ENCODE results near the gene HABP2. TPM values are rescaled to one million over a fixed set of nuclear protein-coding genes. Genes with fewer than 3 reads are reported as not detected.
A peak's percentile ranks its signal among the peaks of the same experiment; 100 is the strongest.

Gene HABP2
- total RNA-seq, 3 donors from 2014 or later, result not detected

- no peak overlapping the region for H3K4me3 ChIP-seq
- intact Hi-C loops (cut with DNase I, micrococcal nuclease), result no loop called here
- H3K4me1 ChIP-seq (ENCODE audit: low read depth), result no peaks in the 10 kb centered on the region
- DNase-seq, result no peak
- ATAC-seq, result no peak
- no peaks in the 10 kb centered on the region for H3K9me3 ChIP-seq
- no peak for TF ChIP-seq CTCF (IDR thresholded peaks at IDR 0.05)
- no peaks in the 10 kb centered on the region for H3K36me3 ChIP-seq (ENCODE audit: low read depth)
These were observed 19.1 kb upstream of the HABP2 start for GRCh38 chr10:113533801-113534200.

- Histone ChIP-seq H3K9me3 (no peaks in the 10 kb centered on the region), H3K36me3 (ENCODE audit: low read depth) (no peaks in the 10 kb centered on the region), H3K4me3 (no peak overlapping the region), H3K4me1 (ENCODE audit: low read depth) (no peaks in the 10 kb centered on the region)
- ATAC-seq (no peak), DNase-seq (no peak)
- intact Hi-C loops (cut with DNase I, micrococcal nuclease), result no loop called here
- TF ChIP-seq CTCF (IDR thresholded peaks at IDR 0.05), result no peak
These were observed 18.4 kb upstream of the HABP2 start for GRCh38 chr10:113534423-113534822.

- intact Hi-C loops (cut with DNase I, micrococcal nuclease), result no loop called here
- H3K4me1 ChIP-seq (ENCODE audit: low read depth), result no peaks in the 10 kb centered on the region
- H3K9me3 ChIP-seq, result no peaks in the 10 kb centered on the region
- no peak overlapping the region for H3K4me3 ChIP-seq
- no peaks in the 10 kb centered on the region for H3K36me3 ChIP-seq (ENCODE audit: low read depth)
- DNase-seq (no peak), ATAC-seq (no peak)
- TF ChIP-seq CTCF (IDR thresholded peaks at IDR 0.05), result no peak
These were observed 15.2 kb upstream of the HABP2 start for GRCh38 chr10:113537672-113538071.

- H3K4me3 ChIP-seq, result no peak overlapping the region
- DNase-seq (no peak), ATAC-seq (no peak)
- intact Hi-C loops (cut with DNase I, micrococcal nuclease), result no loop called here
- H3K9me3 ChIP-seq, result no peaks in the 10 kb centered on the region
- TF ChIP-seq CTCF (IDR thresholded peaks at IDR 0.05), result no peak
- H3K36me3 ChIP-seq (ENCODE audit: low read depth), result no peaks in the 10 kb centered on the region
- H3K4me1 ChIP-seq (ENCODE audit: low read depth), result no peaks in the 10 kb centered on the region
These were observed 14.7 kb upstream of the HABP2 start for GRCh38 chr10:113538151-113538550.

- Histone ChIP-seq H3K9me3 (no peaks in the 10 kb centered on the region), H3K4me3 (no peak overlapping the region), H3K4me1 (ENCODE audit: low read depth) (no peaks in the 10 kb centered on the region), H3K36me3 (ENCODE audit: low read depth) (no peaks in the 10 kb centered on the region)
- DNase-seq, result peak in 1 of 3 donors; percentile 19
- TF ChIP-seq CTCF (IDR thresholded peaks at IDR 0.05), result no peak
- intact Hi-C loops (cut with DNase I, micrococcal nuclease), result no loop called here
- no peak for ATAC-seq
These were observed 13.1 kb upstream of the HABP2 start for GRCh38 chr10:113539789-113540188.

- no peak for DNase-seq
- intact Hi-C loops (cut with DNase I, micrococcal nuclease), result no loop called here
- H3K4me3 ChIP-seq, result no peak overlapping the region
- TF ChIP-seq CTCF (IDR thresholded peaks at IDR 0.05), result no peak
- no peaks in the 10 kb centered on the region for H3K36me3 ChIP-seq (ENCODE audit: low read depth)
- peak; percentile 15 for ATAC-seq
- no peaks in the 10 kb centered on the region for H3K4me1 ChIP-seq (ENCODE audit: low read depth)
- H3K9me3 ChIP-seq, result no peaks in the 10 kb centered on the region
These were observed 11.9 kb upstream of the HABP2 start for GRCh38 chr10:113540845-113541548.
